DMS53 (cell line): ENCODE measurements around the gene C14orf180.

ENCODE experiments used
- DNase-seq: peaks from one replicate; lab custom pipeline; 2025; lab: John Stamatoyannopoulos, UW

C14orf180 gene

GRCh38 chr14:104550340-104550860 is 29.2 kb upstream of the C14orf180 start:
- DNase-seq = no peak

- no peak for DNase-seq
Measured at GRCh38 chr14:104550861-104551728, 28.5 kb upstream of the C14orf180 start.

GRCh38 chr14:104551851-104552737 is 27.5 kb upstream of the C14orf180 start:
- no peak for DNase-seq

GRCh38 chr14:104552738-104553125 is 26.8 kb upstream of the C14orf180 start:
- no peak for DNase-seq

GRCh38 chr14:104553166-104554087 is 26.1 kb upstream of the C14orf180 start:
- DNase-seq = no peak

- DNase-seq = no peak
Measured at GRCh38 chr14:104554088-104554607, 25.4 kb upstream of the C14orf180 start.

- no peak for DNase-seq
Measured at GRCh38 chr14:104554608-104555429, 24.7 kb upstream of the C14orf180 start.

- no peak for DNase-seq
Measured at GRCh38 chr14:104555430-104556255, 23.9 kb upstream of the C14orf180 start.

- no peak for DNase-seq
Measured at GRCh38 chr14:104556256-104557021, 23.1 kb upstream of the C14orf180 start.

GRCh38 chr14:104557086-104557485 is 22.5 kb upstream of the C14orf180 start:
- no peak for DNase-seq

- DNase-seq = no peak
Measured at GRCh38 chr14:104557766-104558165, 21.8 kb upstream of the C14orf180 start.

GRCh38 chr14:104558231-104559027 is 21.1 kb upstream of the C14orf180 start:
- DNase-seq = no peak

GRCh38 chr14:104559028-104559803 is 20.3 kb upstream of the C14orf180 start:
- DNase-seq = no peak

- no peak for DNase-seq
Measured at GRCh38 chr14:104559804-104560585, 19.6 kb upstream of the C14orf180 start.

- no peak for DNase-seq
Measured at GRCh38 chr14:104560586-104560945, 19.0 kb upstream of the C14orf180 start.

GRCh38 chr14:104561124-104561557 is 18.4 kb upstream of the C14orf180 start:
- DNase-seq = no peak
